HepG2 (cell line): Measurements from ENCODE around the gene DIP2C. TPM values are rescaled to one million over a fixed set of nuclear protein-coding genes. Genes with fewer than 3 reads are reported as not detected.

Experiments
- ATAC-seq: fragments of 200-7000 bp; cut with Tn5 transposase; 3 replicates; pipeline ENCODE4 v1.9.1; 2020; ENCODE audit warnings: mild to moderate bottlenecking, moderate library complexity
- BruUV-seq: library from RNA; stranded (reverse); fragments of 400-500 nt; replicated peaks from 2 replicates; lab custom pipeline; 2021; lab: Mats Ljungman, UMichigan
- CTCF ChIA-PET: fragments of 300-600 bp; formaldehyde crosslinking; extraction: SDS; loops from one replicate; lab custom pipeline; 2021; ENCODE audit warnings: low total read pairs, inconsistent platforms, low intra/inter-chr PET ratio; lab: Yijun Ruan, JAX
- POLR2A ChIA-PET: fragments of 350-600 bp; sonication (Branson Sonifier 250); formaldehyde crosslinking; loops from one replicate; lab custom pipeline; 2020; ENCODE audit warnings: antibody characterized with exemption, inconsistent platforms; lab: Yijun Ruan, JAX
- DNase-seq: peaks from one replicate; pipeline ENCODE4 v3.0.0-alpha.2; 2015; ENCODE audit warnings: low spot score
- FAIRE-seq: peaks from 3 replicates; lab custom pipeline; 2011; peaks lifted over from hg19 to GRCh38; lab: Jason Lieb, UNC
- H2AFZ ChIP-seq: one replicate; pipeline ENCODE4 v1.6.1; 2011; ENCODE audit warnings: low read length, inconsistent platforms
- H3K27ac ChIP-seq: fragments of 300-600 bp; 3 replicates; pipeline ENCODE4 v1.8.0; 2011; ENCODE audit warnings: mixed run types, mild to moderate bottlenecking, mixed read lengths, low read length, inconsistent platforms; ENCODE audit not compliant: insufficient read depth; ENCODE audit errors: extremely low read length
- H3K27me3 ChIP-seq, 2 experiments: fragments of 200-600 bp in 1 of 2; 2 replicates in 1 of 2; 3 replicates in 1 of 2; pipeline versions ENCODE4 v1.6.0 to v1.8.0; 2011; ENCODE audit warnings: low read length in 2 of 2, mild to moderate bottlenecking in 2 of 2, moderate library complexity in 2 of 2, inconsistent platforms in 1 of 2; ENCODE audit not compliant: insufficient read depth in 2 of 2, control insufficient read depth in 1 of 2
- H3K36me3 ChIP-seq, 2 experiments: fragments of 200-600 bp in 1 of 2; replicated peaks in 1 of 2; 2 replicates in 1 of 2; 3 replicates in 1 of 2; pipeline versions ENCODE4 v1.5.1 to v1.8.0; 2011; ENCODE audit warnings: low read length in 2 of 2, inconsistent platforms in 1 of 2; ENCODE audit not compliant: insufficient read depth in 2 of 2, control insufficient read depth in 1 of 2
- H3K4me1 ChIP-seq: 2 replicates; pipeline ENCODE4 v1.5.1; 2012; ENCODE audit warnings: low read length, inconsistent platforms; ENCODE audit not compliant: insufficient read depth
- H3K4me2 ChIP-seq: 2 replicates; pipeline ENCODE4 v1.6.0; 2011; ENCODE audit warnings: low read depth, low read length, inconsistent platforms
- H3K4me3 ChIP-seq, 3 experiments: fragments of 200-600 bp in 1 of 3; sonication (generic), shearing (Covaris generic) in 1 of 3; replicated peaks in 1 of 3; 2 replicates each; pipeline ENCODE4 v1.5.1; 2011 to 2016; ENCODE audit warnings: low read length in 3 of 3, inconsistent platforms in 2 of 3, low read depth in 2 of 3, mild to moderate bottlenecking in 2 of 3, control low read depth in 1 of 3, mixed read lengths in 1 of 3; ENCODE audit not compliant: insufficient read depth in 1 of 3
- H3K79me2 ChIP-seq: one replicate; pipeline ENCODE4 v1.6.1; 2011; ENCODE audit warnings: low read length, inconsistent platforms; ENCODE audit not compliant: insufficient read depth
- H3K9ac ChIP-seq: 2 replicates; pipeline ENCODE4 v1.6.0; 2011; ENCODE audit warnings: mild to moderate bottlenecking, low read depth, low read length, inconsistent platforms; ENCODE audit not compliant: insufficient read depth
- H3K9me3 ChIP-seq: 2 replicates; pipeline ENCODE4 v1.5.1; 2012; ENCODE audit warnings: mild to moderate bottlenecking, low read length
- H4K20me1 ChIP-seq: 2 replicates; pipeline ENCODE4 v1.6.0; 2011; ENCODE audit warnings: inconsistent platforms, mild to moderate bottlenecking, low read length, moderate library complexity; ENCODE audit not compliant: insufficient read depth
- ATF7 ChIP-seq, 2 experiments: fragments of 450-650 bp in 1 of 2; sonication (generic) in 1 of 2; formaldehyde crosslinking in 1 of 2; IDR thresholded peaks; 2 replicates each; pipeline versions ENCODE4 v1.4.0 to v1.6.1; 2016 to 2020; ENCODE audit warnings: antibody characterized with exemption in 1 of 2, mild to moderate bottlenecking in 1 of 2, missing genetic modification reagents in 1 of 2
- BRCA1 ChIP-seq: sonication (generic); formaldehyde crosslinking; IDR thresholded peaks from 2 replicates; pipeline ENCODE4 v1.4.0; 2020; ENCODE audit warnings: missing genetic modification reagents
- CHCHD3 ChIP-seq: sonication (generic); formaldehyde crosslinking; IDR thresholded peaks from 2 replicates; pipeline ENCODE4 v1.8.0; 2022; ENCODE audit warnings: mild to moderate bottlenecking, missing genetic modification reagents, moderate library complexity
- CHD2 ChIP-seq: IDR thresholded peaks from 2 replicates; pipeline ENCODE4 v1.6.1; 2011; ENCODE audit warnings: low read depth, low read length, improper control_type of control experiment
- GLMP ChIP-seq: sonication (generic); formaldehyde crosslinking; IDR thresholded peaks from 2 replicates; pipeline ENCODE4 v1.9.0; 2021; ENCODE audit warnings: missing genetic modification reagents, mild to moderate bottlenecking, borderline replicate concordance
- NBN ChIP-seq: fragments of 450-650 bp; conservative IDR thresholded peaks from 2 replicates; pipeline ENCODE4 v1.6.1; 2017
- PHF20 ChIP-seq: sonication (generic); formaldehyde crosslinking; IDR thresholded peaks from 2 replicates; pipeline ENCODE4 v1.5.0; 2020; ENCODE audit warnings: mild to moderate bottlenecking, missing genetic modification reagents
- RORA ChIP-seq: sonication (generic); formaldehyde crosslinking; IDR thresholded peaks from 2 replicates; pipeline ENCODE4 v1.5.0; 2020; ENCODE audit warnings: mild to moderate bottlenecking, missing genetic modification reagents, moderate library complexity
- SNAI1 ChIP-seq: sonication (generic); formaldehyde crosslinking; IDR thresholded peaks from 2 replicates; pipeline ENCODE4 v1.5.0; 2020; ENCODE audit warnings: mild to moderate bottlenecking, missing genetic modification reagents, borderline replicate concordance
- ZBTB20 ChIP-seq: sonication (generic); formaldehyde crosslinking; IDR thresholded peaks from 2 replicates; pipeline ENCODE4 v1.8.1; 2023; ENCODE audit warnings: missing genetic modification reagents, low read depth, mild to moderate bottlenecking, borderline replicate concordance
- ZGPAT ChIP-seq: IDR thresholded peaks from 2 replicates; pipeline ENCODE4 v1.6.1; 2016; ENCODE audit warnings: mild to moderate bottlenecking
- ZNF609 ChIP-seq: sonication (generic); formaldehyde crosslinking; IDR thresholded peaks from 2 replicates; pipeline ENCODE4 v1.4.0; 2020; ENCODE audit warnings: mild to moderate bottlenecking, missing genetic modification reagents, borderline replicate concordance
- ZNF816 ChIP-seq: sonication (generic); formaldehyde crosslinking; IDR thresholded peaks from 2 replicates; pipeline ENCODE4 v1.8.0; 2022; ENCODE audit warnings: missing genetic modification reagents, mild to moderate bottlenecking, borderline replicate concordance
- ZNF850 ChIP-seq: sonication (generic); formaldehyde crosslinking; conservative IDR thresholded peaks from 2 replicates; pipeline ENCODE4 v1.9.0; 2021; ENCODE audit warnings: mild to moderate bottlenecking, missing genetic modification reagents
- WGBS: methylation state at CpG from one replicate; pipeline ENCODE4 v1.1.6; 2017; ENCODE audit warnings: low lambda C conversion rate; 5-methylcytosine and 5-hydroxymethylcytosine counted together
- in situ Hi-C: cut with HindIII; loops from 2 replicates; pipeline ENCODE4 v1.10.0; 2017; ENCODE audit warnings: low pct_unique_long_range_greater_than_20kb; ENCODE audit not compliant: extremely low pct_ligation_motif_present
- intact Hi-C: fragments of 100-400 bp; cut with micrococcal nuclease; formaldehyde crosslinking; loops from one replicate; pipeline ENCODE4 v1.10.0; 2022; ENCODE audit not compliant: unreplicated experiment
- polyA plus RNA-seq, 8 experiments: library from polyadenylated mRNA; depleted of rRNA in 3 of 8; stranded (reverse) in 7 of 8; unstranded in 1 of 8; fragments of >200 nt; fragmentation: Illumina TruSeq in 4 of 8; extraction: Trizol in 4 of 8; gene quantifications; 2 replicates each; pipeline versions ENCODE4 v1.2.1 to v1.2.3, GENCODE V29; 2011 to 2016; ENCODE audit warnings: low read depth in 4 of 8, missing spikeins in 1 of 8, mixed read lengths in 1 of 8; ENCODE audit not compliant: insufficient read depth in 1 of 8
- total RNA-seq, 5 experiments: library from RNA; depleted of rRNA; stranded (reverse); fragments of >200 nt; fragmentation: Illumina TruSeq; extraction: Trizol; gene quantifications; 2 replicates each; pipeline ENCODE4 v1.2.3, GENCODE V29; 2016; ENCODE audit warnings: low read depth in 1 of 5

Gene DIP2C
- total and polyA plus RNA-seq, 2 of the 13 experiments (the other 11 are each of a cell fraction or from before 2014, with no cell fraction given) = 2.2 to 2.7 TPM

- no peak for TF ChIP-seq ATF7 (IDR thresholded peaks at IDR 0.05)
- TF ChIP-seq ATF7 (CRISPR knock-in tag; IDR thresholded peaks at IDR 0.05) = no peak
- TF ChIP-seq ZNF850 (CRISPR knock-in tag) = no peak
- TF ChIP-seq ZGPAT (CRISPR knock-in tag) = no peak
- TF ChIP-seq CHCHD3 (CRISPR knock-in tag) = no peak
- TF ChIP-seq BRCA1 (CRISPR knock-in tag) = no peak
- TF ChIP-seq SNAI1 (CRISPR knock-in tag) = no peak
- TF ChIP-seq ZNF816 = no peak
- TF ChIP-seq ZBTB20 (CRISPR knock-in tag) = no peak
- TF ChIP-seq, all 625 proteins: peak for 0
Measured at GRCh38 chr10:590721-591120, 98.7 kb downstream of the DIP2C start (continued).

- ChIA-PET POLR2A (no interaction called here), CTCF (no interaction called here)
- no peak overlapping the region for H3K27ac ChIP-seq
- intact Hi-C loops = no loop called here
- no peaks in the 10 kb centered on the region for H3K79me2 ChIP-seq
- H2AFZ ChIP-seq = no peak overlapping the region
- no peak overlapping the region for H3K4me2 ChIP-seq
- no peak for ATAC-seq
- no peaks in the 10 kb centered on the region for H3K4me1 ChIP-seq
- WGBS = 86% methylated on average over 21 of the region's 21 CpGs
- no peak overlapping the region for H3K4me3 ChIP-seq
- no peaks in the 10 kb centered on the region for H3K27me3 ChIP-seq
- in situ Hi-C loops = no loop called here
- H4K20me1 ChIP-seq = no peaks in the 10 kb centered on the region
- H3K9me3 ChIP-seq = no peaks in the 10 kb centered on the region
- FAIRE-seq = no peak
- no TSS peak for BruUV-seq
- no peak for DNase-seq
- H3K9ac ChIP-seq = no peak overlapping the region
- no peaks in the 10 kb centered on the region for H3K36me3 ChIP-seq
- TF ChIP-seq ZNF609 (CRISPR knock-in tag) (no peak), NBN (no peak), RORA (CRISPR knock-in tag) (no peak), CHD2 (no peak), PHF20 (CRISPR knock-in tag) (no peak), GLMP (CRISPR knock-in tag) (no peak)
Measured at GRCh38 chr10:589961-590680, 99.3 kb downstream of the DIP2C start.
